Neuronal stem cell (in vitro differentiated cells): ENCODE data around the gene ARL4A.

ENCODE experiments used
- DNase-seq: peaks from one replicate; pipeline ENCODE4 v3.0.0-alpha.2; 2013; ENCODE audit warnings: low spot score
- H2AFZ ChIP-seq: one replicate; pipeline ENCODE4 v1.6.1; 2013; ENCODE audit warnings: mild to moderate bottlenecking, low read length, inconsistent platforms
- H2AK5ac ChIP-seq: 2 replicates; pipeline ENCODE4 v1.6.1; 2013; ENCODE audit warnings: low read depth, mild to moderate bottlenecking, inconsistent platforms, low read length, moderate library complexity, mixed read lengths
- H2BK120ac ChIP-seq: 2 replicates; pipeline ENCODE4 v1.6.1; 2013; ENCODE audit warnings: low read depth, mild to moderate bottlenecking, inconsistent platforms, low read length, moderate library complexity, mixed read lengths
- H2BK12ac ChIP-seq: one replicate; pipeline ENCODE4 v1.6.1; 2013; ENCODE audit warnings: low read length, inconsistent platforms
- H2BK15ac ChIP-seq: 2 replicates; pipeline ENCODE4 v1.6.1; 2013; ENCODE audit warnings: mild to moderate bottlenecking, low read length, inconsistent platforms, mixed read lengths
- H2BK5ac ChIP-seq: one replicate; pipeline ENCODE4 v1.6.1; 2013; ENCODE audit warnings: inconsistent platforms, mild to moderate bottlenecking, low read length, moderate library complexity
- H3K14ac ChIP-seq: one replicate; pipeline ENCODE4 v1.6.1; 2013; ENCODE audit warnings: low read length, inconsistent platforms
- H3K18ac ChIP-seq: 2 replicates; pipeline ENCODE4 v1.6.1; 2013; ENCODE audit warnings: low read length, inconsistent platforms
- H3K23ac ChIP-seq: 2 replicates; pipeline ENCODE4 v1.6.1; 2013; ENCODE audit warnings: low read depth, mild to moderate bottlenecking, mixed read lengths, low read length, inconsistent platforms; ENCODE audit not compliant: poor library complexity
- H3K27ac ChIP-seq: replicated peaks from 3 replicates; pipeline ENCODE4 v1.5.1; 2013; ENCODE audit warnings: low read length, inconsistent platforms
- H3K27me3 ChIP-seq, 3 experiments: 2 replicates each; pipeline ENCODE4 v1.6.1; 2013; ENCODE audit warnings: low read length in 3 of 3, mild to moderate bottlenecking in 2 of 3, inconsistent platforms in 1 of 3, low read depth in 1 of 3, mixed read lengths in 1 of 3, moderate library complexity in 1 of 3; ENCODE audit not compliant: control insufficient read depth in 3 of 3, insufficient read depth in 3 of 3
- H3K36me3 ChIP-seq, 2 donors: replicated peaks in 1 of 2; 2 replicates each; pipeline ENCODE4 v1.6.1; 2013; ENCODE audit warnings: low read length in 2 of 2; ENCODE audit not compliant: control insufficient read depth in 2 of 2, insufficient read depth in 2 of 2
- H3K4ac ChIP-seq: 2 replicates; pipeline ENCODE4 v1.6.1; 2013; ENCODE audit warnings: inconsistent platforms, mild to moderate bottlenecking, low read length, moderate library complexity
- H3K4me1 ChIP-seq, 2 donors: 1 replicate in 1 of 2; 2 replicates in 1 of 2; pipeline ENCODE4 v1.6.1; 2013; ENCODE audit warnings: low read length in 2 of 2, low read depth in 1 of 2; ENCODE audit not compliant: control insufficient read depth in 2 of 2, insufficient read depth in 1 of 2
- H3K4me2 ChIP-seq: one replicate; pipeline ENCODE4 v1.6.1; 2013; ENCODE audit warnings: mild to moderate bottlenecking, low read length, inconsistent platforms; ENCODE audit not compliant: insufficient read depth, poor library complexity, severe bottlenecking
- H3K4me3 ChIP-seq, 2 donors: 2 replicates each; pipeline ENCODE4 v1.5.1; 2013; ENCODE audit warnings: low read length in 2 of 2, mild to moderate bottlenecking in 2 of 2, inconsistent platforms in 1 of 2, moderate library complexity in 1 of 2
- H3K79me1 ChIP-seq: one replicate; pipeline ENCODE4 v1.6.1; 2013; ENCODE audit warnings: low read depth, mild to moderate bottlenecking, inconsistent platforms, low read length, moderate library complexity
- H3K9ac ChIP-seq: one replicate; pipeline ENCODE4 v1.6.1; 2013; ENCODE audit warnings: mild to moderate bottlenecking, low read depth, low read length, inconsistent platforms; ENCODE audit not compliant: poor library complexity
- H3K9me3 ChIP-seq, 2 donors: replicated peaks in 1 of 2; 2 replicates each; pipeline versions ENCODE3 to v1.6.1; 2013; ENCODE audit warnings: low read length in 2 of 2, mild to moderate bottlenecking in 2 of 2, inconsistent platforms in 1 of 2, low read depth in 1 of 2, mixed read lengths in 1 of 2, moderate library complexity in 1 of 2; ENCODE audit not compliant: control insufficient read depth in 2 of 2, insufficient read depth in 1 of 2
- H4K8ac ChIP-seq: one replicate; pipeline ENCODE4 v1.6.1; 2013; ENCODE audit warnings: low read depth, mild to moderate bottlenecking, inconsistent platforms, low read length, moderate library complexity
- H4K91ac ChIP-seq: one replicate; pipeline ENCODE4 v1.6.1; 2013; ENCODE audit warnings: low read length, low read depth, mild to moderate bottlenecking, inconsistent platforms; ENCODE audit not compliant: poor library complexity
- WGBS, 2 donors: extraction: QIAGEN DNeasy Blood & Tissue Kit; methylation state at CpG; one replicate each; pipeline ENCODE4 v1.1.7; 2013; ENCODE audit warnings: missing lambda C conversion rate in 2 of 2, mixed read lengths in 1 of 2; ENCODE audit not compliant: insufficient read length in 2 of 2, insufficient replicate concordance in 1 of 2; ENCODE audit errors: extremely low coverage in 2 of 2; 5-methylcytosine and 5-hydroxymethylcytosine counted together

The ARL4A gene

DNA sequence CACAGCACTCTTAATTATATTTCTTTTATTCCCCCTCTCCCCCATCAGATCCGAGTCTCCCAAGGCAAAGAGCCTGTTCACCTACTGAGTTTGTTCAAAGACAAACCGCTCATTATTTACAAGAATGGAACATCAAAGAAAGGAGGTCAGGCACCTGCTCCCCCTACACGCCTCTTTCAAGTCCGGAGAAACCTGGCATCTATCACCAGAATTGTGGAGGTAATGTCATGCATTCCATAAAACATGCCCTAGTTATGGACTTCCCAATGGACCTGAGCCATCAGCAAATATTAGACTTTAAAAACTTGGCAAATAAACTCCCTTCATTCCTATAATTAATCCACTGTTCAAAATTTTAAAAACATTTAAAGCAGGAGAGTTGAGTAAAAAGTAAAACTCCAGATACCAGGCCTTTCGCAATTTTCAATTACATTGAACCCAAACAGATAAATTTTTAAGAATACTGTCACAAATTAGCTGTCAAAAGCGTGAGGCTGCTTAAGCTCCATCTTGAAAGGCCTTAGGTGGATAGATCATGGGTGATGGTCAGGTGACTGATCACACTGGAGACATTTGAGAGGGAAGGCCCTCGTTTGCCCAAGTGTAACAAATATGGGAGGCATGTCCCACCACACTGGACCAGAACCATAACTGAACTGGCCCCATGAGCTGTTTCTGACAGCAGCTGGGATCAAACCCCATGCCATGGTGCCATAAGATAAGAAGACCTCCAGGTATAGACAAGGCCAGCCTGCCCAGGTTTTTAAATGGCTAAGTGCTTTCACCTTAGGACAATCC lies 46.9 kb upstream of the ARL4A start:
- Histone ChIP-seq H2BK120ac (no peak overlapping the region), H3K9ac (no peak overlapping the region), H2AFZ (no peak overlapping the region), H3K18ac (no peak overlapping the region), H2BK5ac (no peak overlapping the region), H3K4me1 (no peaks in the 10 kb centered on the region), H3K27me3 (no peaks in the 10 kb centered on the region), H3K4me2 (no peak overlapping the region), H2AK5ac (no peak overlapping the region), H2BK12ac (no peak overlapping the region), H3K4ac (no peak overlapping the region), H3K14ac (no peak overlapping the region), H4K91ac (no peak overlapping the region), H3K79me1 (no peaks in the 10 kb centered on the region), H3K36me3 (no peaks in the 10 kb centered on the region), H3K27ac (no peak overlapping the region), H3K9me3 (no peaks in the 10 kb centered on the region), H2BK15ac (no peak overlapping the region), H3K4me3 (no peak overlapping the region), H4K8ac (no peak overlapping the region), H3K23ac (no peak overlapping the region)
- no CpG with 5 or more reads among the region's 7 CpGs for WGBS, 2 donors
- DNase-seq: no peak

DNA sequence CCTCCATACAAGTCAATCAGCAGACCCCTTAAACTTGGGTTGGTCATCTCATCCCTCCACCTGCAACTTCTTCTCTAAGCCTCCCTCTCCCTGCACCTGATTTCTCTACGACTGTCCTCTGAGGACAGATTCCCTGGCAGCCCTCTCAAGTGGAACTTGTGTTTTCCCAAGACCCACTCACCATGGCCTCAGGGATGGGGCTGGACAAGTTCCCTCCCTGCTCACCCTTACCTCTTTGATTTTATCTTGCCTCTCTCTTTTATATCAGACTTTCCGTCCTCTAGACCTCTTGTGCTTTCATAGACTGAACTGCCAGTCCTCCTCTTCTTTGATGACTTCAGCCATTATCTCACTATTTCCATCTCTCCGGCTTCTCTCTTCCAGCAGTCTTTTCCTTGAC lies 46.2 kb upstream of the ARL4A start:
- H3K9me3 ChIP-seq: no peaks in the 10 kb centered on the region
- H3K4me1 ChIP-seq: no peaks in the 10 kb centered on the region
- H2BK5ac ChIP-seq: no peak overlapping the region
- H3K18ac ChIP-seq: no peak overlapping the region
- no peak overlapping the region for H3K4ac ChIP-seq
- no peak overlapping the region for H3K14ac ChIP-seq
- no peaks in the 10 kb centered on the region for H3K79me1 ChIP-seq
- H2AK5ac ChIP-seq: no peak overlapping the region
- H3K36me3 ChIP-seq: no peaks in the 10 kb centered on the region
- no peak overlapping the region for H2BK120ac ChIP-seq
- no peak overlapping the region for H3K4me3 ChIP-seq
- no peak overlapping the region for H2BK12ac ChIP-seq
- no peak overlapping the region for H3K23ac ChIP-seq
- H4K91ac ChIP-seq: no peak overlapping the region
- WGBS, 2 donors: no CpG with 5 or more reads among the region's 3 CpGs
- H3K9ac ChIP-seq: no peak overlapping the region
- H3K27me3 ChIP-seq: no peaks in the 10 kb centered on the region
- no peak overlapping the region for H4K8ac ChIP-seq
- no peak overlapping the region for H3K4me2 ChIP-seq
- no peak overlapping the region for H2AFZ ChIP-seq
- H3K27ac ChIP-seq: no peak overlapping the region
- DNase-seq: no peak
- H2BK15ac ChIP-seq: no peak overlapping the region

DNA sequence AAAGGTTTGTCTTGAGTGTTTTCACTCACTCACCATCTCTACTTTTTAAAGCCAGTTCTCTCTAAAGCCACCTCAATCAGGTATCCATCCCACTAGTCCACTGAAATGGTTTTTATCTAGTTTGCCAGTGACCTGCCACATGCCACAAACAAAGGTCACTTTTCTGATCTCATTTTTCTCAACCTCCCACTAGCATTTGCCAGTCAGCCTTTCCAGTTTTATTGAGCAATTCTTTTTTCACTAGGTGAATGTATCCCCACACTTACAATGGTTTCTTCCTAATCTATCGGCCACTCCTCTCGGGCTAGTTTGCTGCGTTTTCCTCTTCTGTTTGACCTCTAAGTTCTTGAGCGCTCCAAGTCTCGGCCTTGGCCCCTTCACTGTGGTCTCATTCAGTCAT lies 44.9 kb upstream of the ARL4A start:
- no peak overlapping the region for H3K14ac ChIP-seq
- H3K36me3 ChIP-seq: no peaks in the 10 kb centered on the region
- H3K23ac ChIP-seq: no peak overlapping the region
- no peak overlapping the region for H4K8ac ChIP-seq
- no peak overlapping the region for H2AK5ac ChIP-seq
- no peak overlapping the region for H3K4me2 ChIP-seq
- no peak overlapping the region for H2BK120ac ChIP-seq
- H3K27ac ChIP-seq: no peak overlapping the region
- WGBS, 2 donors: no CpG with 5 or more reads among the region's 5 CpGs
- no peak overlapping the region for H4K91ac ChIP-seq
- H2BK15ac ChIP-seq: no peak overlapping the region
- DNase-seq: no peak
- no peaks in the 10 kb centered on the region for H3K9me3 ChIP-seq
- no peaks in the 10 kb centered on the region for H3K79me1 ChIP-seq
- no peak overlapping the region for H3K18ac ChIP-seq
- H3K4me3 ChIP-seq: no peak overlapping the region
- no peak overlapping the region for H3K4ac ChIP-seq
- H2AFZ ChIP-seq: no peak overlapping the region
- no peaks in the 10 kb centered on the region for H3K27me3 ChIP-seq
- no peaks in the 10 kb centered on the region for H3K4me1 ChIP-seq
- H2BK5ac ChIP-seq: no peak overlapping the region
- H2BK12ac ChIP-seq: no peak overlapping the region
- H3K9ac ChIP-seq: no peak overlapping the region

DNA sequence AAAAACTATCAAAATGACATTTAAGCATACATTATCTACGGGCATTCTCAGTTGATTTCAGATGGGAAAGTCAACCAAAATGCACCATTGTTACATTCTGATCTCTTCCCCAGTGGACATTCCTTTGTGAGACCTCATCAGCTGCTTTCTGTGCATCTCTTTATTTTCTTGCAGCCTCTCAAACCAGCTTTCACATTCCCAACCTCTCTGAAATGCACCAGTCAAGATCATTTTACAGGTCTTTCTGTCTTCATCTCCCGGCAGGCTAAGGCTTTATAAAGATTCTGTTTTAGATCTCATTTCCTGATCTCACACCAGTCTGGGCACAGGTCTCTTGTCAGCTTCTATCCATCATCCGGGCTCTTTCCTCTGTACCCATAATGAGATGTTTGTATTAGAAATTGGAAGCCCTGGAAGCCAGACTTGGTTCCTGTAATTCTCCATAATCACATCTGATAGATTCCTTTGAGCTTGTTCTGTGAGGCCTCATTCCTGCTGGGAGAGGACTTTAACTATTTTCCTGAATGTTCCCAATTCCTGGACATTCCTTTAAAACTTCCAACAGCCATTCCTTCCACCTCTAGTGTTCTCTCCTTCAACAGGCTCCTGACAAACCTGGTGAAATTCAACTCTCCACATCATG lies 44.3 kb upstream of the ARL4A start:
- Histone ChIP-seq H3K9ac (no peak overlapping the region), H3K27ac (no peak overlapping the region), H2BK15ac (no peak overlapping the region), H2BK12ac (no peak overlapping the region), H3K4me1 (no peaks in the 10 kb centered on the region), H4K8ac (no peak overlapping the region), H3K4me2 (no peak overlapping the region), H3K4ac (no peak overlapping the region), H2BK5ac (no peak overlapping the region), H3K18ac (no peak overlapping the region), H2BK120ac (no peak overlapping the region), H3K4me3 (no peak overlapping the region), H2AK5ac (no peak overlapping the region), H3K23ac (no peak overlapping the region), H3K14ac (no peak overlapping the region), H3K36me3 (no peaks in the 10 kb centered on the region), H2AFZ (peak overlapping the region; percentile 19), H3K27me3 (no peaks in the 10 kb centered on the region), H3K79me1 (no peaks in the 10 kb centered on the region), H3K9me3 (no peaks in the 10 kb centered on the region), H4K91ac (no peak overlapping the region)
- no CpG with 5 or more reads among the region's 3 CpGs for WGBS, 2 donors
- no peak for DNase-seq
